PC-3 (cell line): ENCODE results near the gene TMBIM1. TPM values are rescaled to one million over a fixed set of nuclear protein-coding genes. Genes with fewer than 3 reads are reported as not detected.
A peak's percentile ranks its signal among the peaks of the same experiment; 100 is the strongest.

Source experiments
- ATAC-seq: fragments of 200-7000 bp; cut with Tn5 transposase; 2 replicates; pipeline ENCODE4 v1.9.1; 2020; ENCODE audit warnings: mild to moderate bottlenecking, moderate library complexity
- BruUV-seq: library from RNA; stranded (reverse); fragments of 400-500 nt; replicated peaks from 2 replicates; lab custom pipeline; 2021; lab: Mats Ljungman, UMichigan
- CTCF ChIA-PET: fragments of 300-600 bp; sonication (Branson Sonifier 250); formaldehyde crosslinking; loops from one replicate; lab custom pipeline; 2022; ENCODE audit warnings: antibody characterized with exemption; lab: Charles Lee
- POLR2A ChIA-PET: fragments of 300-600 bp; sonication (Branson Sonifier 250); formaldehyde crosslinking; loops from one replicate; lab custom pipeline; 2022; ENCODE audit warnings: antibody characterized with exemption; ENCODE audit not compliant: unreplicated experiment; lab: Charles Lee
- DNase-seq: peaks from one replicate; pipeline ENCODE4 v3.0.0-alpha.2; 2015
- H2AFZ ChIP-seq: fragments of 300-600 bp; sonication (generic); 2 replicates; pipeline ENCODE4 v1.6.0; 2016; ENCODE audit warnings: antibody characterized with exemption, low read length
- H3F3A ChIP-seq: fragments of 300-600 bp; sonication (generic); one replicate; pipeline ENCODE4 v1.6.0; 2017; ENCODE audit warnings: antibody characterized with exemption, low read length, control low read depth, mild to moderate bottlenecking; ENCODE audit not compliant: unreplicated experiment
- H3K27ac ChIP-seq: fragments of 300-600 bp; sonication (generic); 2 replicates; pipeline ENCODE4 v1.5.1; 2016; ENCODE audit warnings: mild to moderate bottlenecking, low read length
- H3K27me3 ChIP-seq: fragments of 300-600 bp; sonication (generic); 2 replicates; pipeline ENCODE4 v1.6.1; 2016; ENCODE audit warnings: low read length, mixed read lengths
- H3K36me3 ChIP-seq: fragments of 300-600 bp; sonication (generic); 2 replicates; pipeline ENCODE4 v1.6.1; 2016; ENCODE audit warnings: low read depth, mixed run types, low read length, mixed read lengths
- H3K4me1 ChIP-seq: fragments of 300-600 bp; sonication (generic); 2 replicates; pipeline ENCODE4 v1.5.1; 2016; ENCODE audit warnings: low read length; ENCODE audit not compliant: insufficient read depth
- H3K4me2 ChIP-seq: fragments of 300-600 bp; sonication (generic); 2 replicates; pipeline ENCODE4 v1.6.0; 2016; ENCODE audit warnings: low read length
- H3K4me3 ChIP-seq: fragments of 300-600 bp; sonication (generic); 2 replicates; pipeline ENCODE4 v1.5.1; 2016; ENCODE audit warnings: mild to moderate bottlenecking, low read length, mixed read lengths
- H3K79me2 ChIP-seq: fragments of 300-600 bp; sonication (generic); 2 replicates; pipeline ENCODE4 v1.6.1; 2017; ENCODE audit warnings: low read length, mixed read lengths
- H3K9ac ChIP-seq: fragments of 300-600 bp; sonication (generic); 2 replicates; pipeline ENCODE4 v1.6.0; 2016; ENCODE audit warnings: mild to moderate bottlenecking, low read length
- H3K9me2 ChIP-seq: fragments of 300-600 bp; sonication (generic); replicated peaks from 2 replicates; pipeline ENCODE4 v1.6.1; 2016; ENCODE audit warnings: mixed run types, low read length, mixed read lengths
- H3K9me3 ChIP-seq: fragments of 300-600 bp; sonication (generic); 2 replicates; pipeline ENCODE4 v1.6.1; 2016; ENCODE audit warnings: low read length, mixed read lengths
- H4K20me1 ChIP-seq: fragments of 300-600 bp; sonication (generic); 2 replicates; pipeline ENCODE4 v1.6.1; 2016; ENCODE audit warnings: low read length, mixed read lengths
- CTCF ChIP-seq: fragments of 300-600 bp; sonication (generic); conservative IDR thresholded peaks from 2 replicates; pipeline ENCODE4 v1.5.1; 2017; ENCODE audit warnings: antibody characterized with exemption, low read depth, mild to moderate bottlenecking, low read length
- EZH2 ChIP-seq: fragments of 300-600 bp; sonication (generic); IDR thresholded peaks from one replicate; pipeline ENCODE4 v1.6.1; 2017; ENCODE audit warnings: antibody characterized with exemption, mild to moderate bottlenecking, low read length; ENCODE audit not compliant: unreplicated experiment
- EZH2phosphoT487 ChIP-seq: fragments of 300-600 bp; sonication (generic); IDR thresholded peaks from 2 replicates; pipeline ENCODE4 v1.6.1; 2018; ENCODE audit warnings: mild to moderate bottlenecking, antibody characterized with exemption, low read length, borderline replicate concordance
- intact Hi-C: fragments of 100-400 bp; cut with micrococcal nuclease; formaldehyde crosslinking; loops from 2 replicates; pipeline ENCODE4 v1.9.0; 2023
- total RNA-seq: library from RNA; depleted of rRNA; stranded (reverse); fragments of >200 nt; gene quantifications from 2 replicates; pipeline ENCODE4 v1.2.3, GENCODE V29; 2014

TMBIM1 gene
- total RNA-seq, 1 experiment from 2014 or later, result 45.0 TPM

DNA sequence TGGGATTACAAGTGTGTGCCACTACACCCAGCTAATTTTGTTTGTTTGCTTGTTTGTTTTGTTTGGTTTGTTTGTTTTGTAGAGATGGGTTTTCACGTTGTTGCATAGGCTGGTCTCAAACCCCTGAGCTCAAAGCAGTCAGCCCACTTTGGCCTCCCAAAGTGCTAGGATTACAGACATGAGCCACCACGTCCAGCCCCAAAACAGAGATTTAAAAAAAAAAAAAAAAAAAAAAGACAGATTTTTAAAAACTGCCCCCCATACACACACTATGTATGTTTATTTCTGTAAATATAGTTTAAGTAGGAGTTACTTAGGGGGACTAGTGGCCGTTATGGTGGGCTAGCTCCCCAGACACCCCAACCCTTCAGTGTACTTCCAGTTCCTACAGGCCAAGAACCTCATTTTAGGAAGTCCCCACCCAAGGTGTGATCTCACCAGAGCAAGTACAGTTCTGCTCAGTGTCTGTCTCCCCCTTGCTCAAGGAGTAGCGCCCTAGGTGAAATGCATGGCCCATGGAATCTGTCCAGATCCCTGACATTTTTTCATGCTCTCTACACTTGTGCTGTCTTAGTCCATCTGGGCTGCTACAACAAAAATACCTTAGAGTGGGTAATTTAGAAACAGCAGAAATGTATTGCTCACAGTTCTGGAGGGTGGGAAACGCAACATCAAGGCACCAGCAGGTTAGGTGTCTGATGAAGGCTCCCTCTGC, 1.6 kb upstream of the TMBIM1 start:
- no peaks in the 10 kb centered on the region for H3K9me3 ChIP-seq
- TF ChIP-seq EZH2phosphoT487, result no peak
- ChIA-PET POLR2A (no interaction called here), CTCF (interaction anchor here (0.8 kb wide), 1 partner anchor 102 kb away, joined by 5 read pairs; no protein-coding TSS in a partner anchor)
- no peak overlapping the region for H3K4me2 ChIP-seq
- ATAC-seq (no peak), DNase-seq (no peak)
- intact Hi-C loops, result no loop called here
- no peak overlapping the region for H3K4me3 ChIP-seq
- H4K20me1 ChIP-seq, result no peaks in the 10 kb centered on the region
- no peak overlapping the region for H2AFZ ChIP-seq
- no peaks in the 10 kb centered on the region for H3K9me2 ChIP-seq
- H3K27me3 ChIP-seq, result no peaks in the 10 kb centered on the region
- no TSS peak for BruUV-seq
- H3K79me2 ChIP-seq, result peaks cover 30% of the 10 kb centered on the region
- no peaks in the 10 kb centered on the region for H3K36me3 ChIP-seq
- H3K4me1 ChIP-seq, result peaks cover 40% of the 10 kb centered on the region
- no peak overlapping the region for H3K27ac ChIP-seq
- H3F3A ChIP-seq, result no peaks in the 10 kb centered on the region
- no peak overlapping the region for H3K9ac ChIP-seq

DNA sequence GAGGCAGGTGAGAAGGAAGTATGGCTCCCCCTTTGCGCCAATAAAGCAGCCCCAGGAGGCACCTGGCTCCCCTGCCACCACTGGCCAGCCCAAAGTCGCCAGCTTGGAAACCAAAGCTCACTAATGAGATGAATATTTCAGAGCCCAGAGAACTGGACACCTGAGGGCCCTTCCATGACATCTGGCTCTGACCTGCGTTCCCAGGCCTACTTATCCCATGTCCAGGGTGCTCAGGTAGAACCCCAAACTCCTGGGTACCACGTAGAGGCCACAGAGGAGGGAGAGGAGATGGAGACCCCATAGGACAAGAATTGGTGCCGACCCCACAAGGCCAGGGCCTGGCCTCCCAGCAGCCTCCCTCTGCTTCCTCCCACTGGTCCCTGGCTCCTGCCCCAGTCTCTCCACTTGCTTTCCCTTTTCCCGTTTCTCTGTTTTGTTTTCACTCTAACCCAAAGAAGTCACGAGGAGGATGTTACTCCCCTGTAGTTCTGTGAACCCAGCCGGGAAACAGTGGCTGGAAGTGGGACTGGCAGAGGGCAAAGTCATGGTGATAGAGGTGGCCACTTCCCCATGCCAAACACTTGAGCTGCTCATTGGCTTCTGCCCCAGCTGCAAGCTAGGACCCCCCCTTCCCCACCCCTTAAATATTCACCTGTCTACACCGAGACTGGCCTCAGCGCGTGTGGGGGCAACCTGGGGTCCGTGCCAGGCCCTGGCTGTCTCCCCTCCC, 820 bp downstream of the TMBIM1 start:
- TF ChIP-seq EZH2phosphoT487 (no peak), EZH2 (no peak), CTCF (no peak)
- CTCF ChIA-PET, result no interaction called here
- Histone ChIP-seq H3K9ac (peak overlapping the region; percentile 83), H3K4me2 (peak overlapping the region; percentile 77), H3K27ac (0 out of 2 replicates have a peak overlapping the region, but pooled peaks have one; percentile 22), H2AFZ (0 out of 2 replicates have a peak overlapping the region, but pooled peaks have one; percentile 29), H3F3A (peaks cover under 1% of the 10 kb centered on the region), H3K79me2 (peaks cover 36% of the 10 kb centered on the region), H3K9me2 (no peaks in the 10 kb centered on the region), H3K4me1 (peaks cover 59% of the 10 kb centered on the region), H4K20me1 (no peaks in the 10 kb centered on the region), H3K27me3 (no peaks in the 10 kb centered on the region), H3K4me3 (peak overlapping the region; percentile 68), H3K36me3 (no peaks in the 10 kb centered on the region), H3K9me3 (no peaks in the 10 kb centered on the region)
- no TSS peak for BruUV-seq
- intact Hi-C loops, result no loop called here
- POLR2A ChIA-PET, result no interaction called here
- no peak for DNase-seq
- ATAC-seq, result no peak

DNA sequence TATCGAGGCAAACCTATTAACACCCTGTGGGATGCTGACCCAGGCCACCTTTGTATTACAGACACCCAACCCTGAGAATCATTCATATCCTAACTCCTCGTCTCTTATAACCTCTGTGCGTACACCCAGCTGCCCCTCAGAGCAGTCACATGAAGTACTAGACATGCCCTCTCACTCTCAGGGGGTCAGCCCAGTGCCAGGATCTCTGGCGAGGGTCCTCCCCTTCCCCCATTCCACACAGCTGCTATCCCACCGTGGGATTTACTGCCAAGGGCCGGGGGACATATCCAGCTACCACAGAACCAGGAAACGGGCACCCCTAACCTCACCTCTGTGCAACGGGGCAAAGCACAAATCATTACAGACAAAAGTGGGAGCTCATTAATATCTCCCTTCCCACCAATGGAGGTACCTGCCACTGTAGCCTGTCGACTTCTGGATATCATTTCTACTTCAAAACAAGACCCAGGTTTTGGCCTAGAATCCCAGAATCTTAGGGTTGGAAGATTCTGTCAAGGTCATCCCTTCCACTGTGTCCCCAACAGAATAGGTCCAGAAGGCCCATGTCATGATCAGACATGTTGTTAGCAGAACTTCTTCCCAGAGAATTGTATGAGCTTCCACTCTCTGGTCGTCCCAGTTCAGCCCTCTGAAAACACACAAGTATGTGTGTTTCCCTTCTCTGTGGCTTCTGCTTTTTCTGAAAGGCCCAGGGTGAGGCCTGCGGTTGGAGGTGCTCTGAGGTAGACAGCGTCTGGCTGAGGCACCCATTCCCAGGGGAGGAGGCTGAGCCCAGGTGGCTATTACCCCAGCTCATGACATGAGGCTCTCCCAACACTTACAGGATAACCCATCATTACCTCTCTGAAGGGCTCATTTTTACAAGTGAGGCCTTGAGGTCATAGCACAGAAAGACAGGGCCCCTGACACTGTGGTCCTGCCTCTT, 1.7 kb downstream of the TMBIM1 start:
- CTCF ChIA-PET, result interaction anchor here (0.7 kb wide), 1 partner anchor 17 kb away, joined by 3 read pairs; no protein-coding TSS in a partner anchor
- no peak overlapping the region for H3K27ac ChIP-seq

More for the DNA sequence above, 1.7 kb downstream of the TMBIM1 start:
- ATAC-seq, result no peak
- Histone ChIP-seq H3K79me2 (peaks cover 41% of the 10 kb centered on the region), H3K36me3 (no peaks in the 10 kb centered on the region), H3K4me3 (peak overlapping the region; percentile 68; the same call in 1 of the 2 replicates), H3K27me3 (no peaks in the 10 kb centered on the region), H3F3A (peaks cover 6% of the 10 kb centered on the region), H3K4me1 (peaks cover 66% of the 10 kb centered on the region), H2AFZ (no peak overlapping the region), H3K4me2 (peak overlapping the region; percentile 77), H4K20me1 (no peaks in the 10 kb centered on the region), H3K9ac (no peak overlapping the region), H3K9me2 (no peaks in the 10 kb centered on the region), H3K9me3 (no peaks in the 10 kb centered on the region)
- POLR2A ChIA-PET, result no interaction called here
- TF ChIP-seq CTCF (no peak), EZH2phosphoT487 (no peak), EZH2 (no peak)
- intact Hi-C loops, result no loop called here
- no peak for DNase-seq
- no TSS peak for BruUV-seq
